SK-N-SH treated with all-trans-retinoic acid at 6 μM for 48 hours (cell line): ENCODE results near the gene TRIM24.

Experiments used
- ATAC-seq: fragments of 200-7000 bp; cut with Tn5 transposase; 3 replicates; pipeline ENCODE4 v1.9.1; 2020; ENCODE audit warnings: mild to moderate bottlenecking, moderate library complexity
- ARNTL ChIP-seq: fragments of 450-650 bp; formaldehyde crosslinking; IDR thresholded peaks from 2 replicates; pipeline ENCODE4 v1.5.0; 2020; ENCODE audit warnings: low read depth, mild to moderate bottlenecking, moderate library complexity, borderline replicate concordance
- BACH2 ChIP-seq: fragments of 250-450 bp; sonication (Bioruptor Pico); IDR thresholded peaks from 2 replicates; pipeline ENCODE4 v1.9.0; 2021; ENCODE audit warnings: mild to moderate bottlenecking, borderline replicate concordance
- CSDC2 ChIP-seq: fragments of 250-450 bp; sonication (Bioruptor Pico); IDR thresholded peaks from 2 replicates; pipeline ENCODE4 v1.5.0; 2020; ENCODE audit warnings: mild to moderate bottlenecking, moderate library complexity
- CSRNP3 ChIP-seq: fragments of 250-450 bp; sonication (Bioruptor Pico); IDR thresholded peaks from 2 replicates; pipeline ENCODE4 v1.5.1; 2021; ENCODE audit warnings: mild to moderate bottlenecking, moderate library complexity
- ESRRG ChIP-seq: fragments of 250-450 bp; sonication (Bioruptor Pico); IDR thresholded peaks from 2 replicates; pipeline ENCODE4 v1.6.1; 2021; ENCODE audit warnings: mild to moderate bottlenecking
- GLIS3 ChIP-seq: fragments of 250-450 bp; sonication (Bioruptor Pico); IDR thresholded peaks from 2 replicates; pipeline ENCODE4 v1.5.0; 2020; ENCODE audit warnings: mild to moderate bottlenecking, moderate library complexity
- ISL1 ChIP-seq: fragments of 250-450 bp; sonication (Bioruptor Pico); IDR thresholded peaks from 2 replicates; pipeline ENCODE4 v2.1.2; 2022; ENCODE audit warnings: mild to moderate bottlenecking, moderate library complexity
- OSR1 ChIP-seq: fragments of 250-450 bp; sonication (Bioruptor Pico); IDR thresholded peaks from 2 replicates; pipeline ENCODE4 v1.8.0; 2022; ENCODE audit warnings: moderate library complexity, mild to moderate bottlenecking, inconsistent platforms
- PATZ1 ChIP-seq: fragments of 250-450 bp; sonication (Bioruptor Pico); IDR thresholded peaks from 2 replicates; pipeline ENCODE4 v1.8.0; 2020; ENCODE audit warnings: mild to moderate bottlenecking, moderate library complexity, borderline replicate concordance
- POU6F1 ChIP-seq: fragments of 250-450 bp; sonication (Bioruptor Pico); IDR thresholded peaks from 2 replicates; pipeline ENCODE4 v1.8.0; 2021; ENCODE audit warnings: low read depth, mild to moderate bottlenecking, moderate library complexity, borderline replicate concordance
- PPARA ChIP-seq: fragments of 250-450 bp; sonication (Bioruptor Pico); IDR thresholded peaks from 2 replicates; pipeline ENCODE4 v1.5.0; 2020; ENCODE audit warnings: mild to moderate bottlenecking, borderline replicate concordance
- RARB ChIP-seq: fragments of 250-450 bp; sonication (Bioruptor Pico); IDR thresholded peaks from 2 replicates; pipeline ENCODE4 v1.8.0; 2021; ENCODE audit warnings: mild to moderate bottlenecking, moderate library complexity
- SNAI2 ChIP-seq: fragments of 250-450 bp; sonication (Bioruptor Pico); IDR thresholded peaks from 2 replicates; pipeline ENCODE4 v1.5.0; 2020; ENCODE audit warnings: mild to moderate bottlenecking, moderate library complexity
- TCF4 ChIP-seq: fragments of 250-450 bp; sonication (Bioruptor Pico); IDR thresholded peaks from 2 replicates; pipeline ENCODE4 v1.8.0; 2021; ENCODE audit warnings: mild to moderate bottlenecking, moderate library complexity, borderline replicate concordance
- TSHZ2 ChIP-seq: fragments of 250-450 bp; sonication (Bioruptor Pico); IDR thresholded peaks from 2 replicates; pipeline ENCODE4 v1.5.0; 2020; ENCODE audit warnings: mild to moderate bottlenecking, moderate library complexity
- ZC3H10 ChIP-seq: fragments of 250-450 bp; sonication (Bioruptor Pico); IDR thresholded peaks from 2 replicates; pipeline ENCODE4 v1.5.1; 2021; ENCODE audit warnings: mild to moderate bottlenecking, moderate library complexity
- ZFP3 ChIP-seq: fragments of 250-450 bp; sonication (Bioruptor Pico); IDR thresholded peaks from 2 replicates; pipeline ENCODE4 v1.5.0; 2020; ENCODE audit warnings: mild to moderate bottlenecking, moderate library complexity
- ZFP30 ChIP-seq: fragments of 450-650 bp; formaldehyde crosslinking; IDR thresholded peaks from 2 replicates; pipeline ENCODE4 v1.5.0; 2022; ENCODE audit warnings: mild to moderate bottlenecking, moderate library complexity
- ZNF565 ChIP-seq: fragments of 450-650 bp; formaldehyde crosslinking; conservative IDR thresholded peaks from 2 replicates; pipeline ENCODE4 v1.5.0; 2020; ENCODE audit warnings: low read depth, mild to moderate bottlenecking, moderate library complexity
- ZNF70 ChIP-seq: fragments of 450-650 bp; formaldehyde crosslinking; IDR thresholded peaks from 2 replicates; pipeline ENCODE4 v1.5.0; 2020; ENCODE audit warnings: mild to moderate bottlenecking, moderate library complexity
- ZNF8 ChIP-seq: fragments of 450-650 bp; formaldehyde crosslinking; IDR thresholded peaks from 2 replicates; pipeline ENCODE4 v1.5.0; 2020; ENCODE audit warnings: mild to moderate bottlenecking, moderate library complexity

Gene TRIM24

GRCh38 chr7:138456220-138456619, 3.8 kb upstream of the TRIM24 start:
- TF ChIP-seq ZNF8 (CRISPR knock-in tag): no peak
- no peak for TF ChIP-seq OSR1 (CRISPR knock-in tag)
- no peak for TF ChIP-seq TCF4 (CRISPR knock-in tag)
- TF ChIP-seq ARNTL (CRISPR knock-in tag): no peak
- no peak for TF ChIP-seq SNAI2 (CRISPR knock-in tag)
- TF ChIP-seq RARB: no peak
- no peak for TF ChIP-seq ISL1 (CRISPR knock-in tag)
- ATAC-seq: no peak

- TF ChIP-seq ZC3H10 (CRISPR knock-in tag): no peak
- TF ChIP-seq CSDC2 (CRISPR knock-in tag): no peak
- no peak for TF ChIP-seq POU6F1 (CRISPR knock-in tag)
- TF ChIP-seq OSR1 (CRISPR knock-in tag): no peak
- no peak for TF ChIP-seq BACH2 (CRISPR knock-in tag)
- no peak for TF ChIP-seq ZFP30 (CRISPR knock-in tag)
- no peak for TF ChIP-seq ZNF8 (CRISPR knock-in tag)
- no peak for TF ChIP-seq PATZ1 (CRISPR knock-in tag)
- no peak for TF ChIP-seq PPARA
- TF ChIP-seq, all 23 proteins: peak for 0
- ATAC-seq: no peak
These were observed 1.3 kb upstream of the TRIM24 start for GRCh38 chr7:138458576-138459412.

GRCh38 chr7:138459413-138460175, 465 bp upstream of the TRIM24 start:
- TF ChIP-seq GLIS3 (CRISPR knock-in tag) (no peak), TSHZ2 (0 out of 2 replicates have a peak, but pooled peaks have one; percentile 37)
- ATAC-seq: peak; percentile 92

GRCh38 chr7:138460649-138461607, 869 bp downstream of the TRIM24 start:
- ATAC-seq: peak; percentile 14
- no peak for TF ChIP-seq BACH2 (CRISPR knock-in tag)
- TF ChIP-seq GLIS3 (CRISPR knock-in tag): no peak
- TF ChIP-seq ZNF70: no peak
- TF ChIP-seq ZNF8 (CRISPR knock-in tag): no peak
- TF ChIP-seq ZNF565 (CRISPR knock-in tag): no peak
- TF ChIP-seq ZC3H10 (CRISPR knock-in tag): no peak
- TF ChIP-seq OSR1 (CRISPR knock-in tag): no peak
- no peak for TF ChIP-seq ESRRG (CRISPR knock-in tag)
- no peak for TF ChIP-seq TSHZ2
- no peak for TF ChIP-seq ARNTL (CRISPR knock-in tag)
- TF ChIP-seq CSRNP3 (CRISPR knock-in tag): no peak
- TF ChIP-seq ZFP3 (CRISPR knock-in tag): no peak
